GM19025 (cell line): Measurements from ENCODE around the gene IQGAP2.
"Not testable (repeated sequence)": the region's sequence is repeated elsewhere in the genome, so short reads cannot be mapped to it uniquely, and the experiment has no call there.

Source experiments
- ATAC-seq: cut with Tn5 transposase; IDR thresholded peaks from one replicate; pipeline ENCODE4 v1.9.1; 2021; ENCODE audit warnings: mild to moderate bottlenecking, low read depth, moderate library complexity; ENCODE audit not compliant: unreplicated experiment

The IQGAP2 gene

GRCh38 chr5:76408104-76408654, 5.1 kb downstream of the IQGAP2 start:
- ATAC-seq, result no peak

GRCh38 chr5:76412511-76412910, 9.4 kb downstream of the IQGAP2 start:
- no peak for ATAC-seq

- ATAC-seq, result no peak
These were observed 10.7 kb downstream of the IQGAP2 start for GRCh38 chr5:76413746-76414145.

- no peak for ATAC-seq
These were observed 11.7 kb downstream of the IQGAP2 start for GRCh38 chr5:76414788-76415187.

GRCh38 chr5:76415855-76416254, 12.8 kb downstream of the IQGAP2 start:
- no peak for ATAC-seq

GRCh38 chr5:76419597-76420298, 16.7 kb downstream of the IQGAP2 start:
- no peak for ATAC-seq

GRCh38 chr5:76422227-76422626, 19.1 kb downstream of the IQGAP2 start:
- ATAC-seq, result no peak

GRCh38 chr5:76422742-76423141, 19.7 kb downstream of the IQGAP2 start:
- no peak for ATAC-seq

GRCh38 chr5:76425146-76425545, 22.1 kb downstream of the IQGAP2 start:
- ATAC-seq, result no peak

GRCh38 chr5:76425928-76426804, 23.1 kb downstream of the IQGAP2 start:
- ATAC-seq, result no peak

GRCh38 chr5:76427206-76428140, 24.4 kb downstream of the IQGAP2 start:
- no peak for ATAC-seq

- not testable (repeated sequence) for ATAC-seq
These were observed 25.5 kb downstream of the IQGAP2 start for GRCh38 chr5:76428550-76428949.

GRCh38 chr5:76433261-76433660, 30.2 kb downstream of the IQGAP2 start:
- ATAC-seq, result no peak

- not testable (repeated sequence) for ATAC-seq
These were observed 34.4 kb downstream of the IQGAP2 start for GRCh38 chr5:76437507-76437906.

GRCh38 chr5:76438025-76438424, 34.9 kb downstream of the IQGAP2 start:
- no peak for ATAC-seq

- ATAC-seq, result no peak
These were observed 36.1 kb downstream of the IQGAP2 start for GRCh38 chr5:76439201-76439600.

- no peak for ATAC-seq
These were observed 36.8 kb downstream of the IQGAP2 start for GRCh38 chr5:76439929-76440328.

- no peak for ATAC-seq
These were observed 38.0 kb downstream of the IQGAP2 start for GRCh38 chr5:76441101-76441500.

- ATAC-seq, result no peak
These were observed 39.0 kb downstream of the IQGAP2 start for GRCh38 chr5:76441890-76442673.
